ENCODE results near the gene ADM2. TPM values are rescaled to one million over a fixed set of nuclear protein-coding genes. Genes with fewer than 3 reads are reported as not detected.

Gene ADM2
- total and polyA plus RNA-seq, 2 of the 13 experiments (the other 11 are each of a cell fraction or from before 2014, with no cell fraction given) = 1.2 to 3.0 TPM

DNA sequence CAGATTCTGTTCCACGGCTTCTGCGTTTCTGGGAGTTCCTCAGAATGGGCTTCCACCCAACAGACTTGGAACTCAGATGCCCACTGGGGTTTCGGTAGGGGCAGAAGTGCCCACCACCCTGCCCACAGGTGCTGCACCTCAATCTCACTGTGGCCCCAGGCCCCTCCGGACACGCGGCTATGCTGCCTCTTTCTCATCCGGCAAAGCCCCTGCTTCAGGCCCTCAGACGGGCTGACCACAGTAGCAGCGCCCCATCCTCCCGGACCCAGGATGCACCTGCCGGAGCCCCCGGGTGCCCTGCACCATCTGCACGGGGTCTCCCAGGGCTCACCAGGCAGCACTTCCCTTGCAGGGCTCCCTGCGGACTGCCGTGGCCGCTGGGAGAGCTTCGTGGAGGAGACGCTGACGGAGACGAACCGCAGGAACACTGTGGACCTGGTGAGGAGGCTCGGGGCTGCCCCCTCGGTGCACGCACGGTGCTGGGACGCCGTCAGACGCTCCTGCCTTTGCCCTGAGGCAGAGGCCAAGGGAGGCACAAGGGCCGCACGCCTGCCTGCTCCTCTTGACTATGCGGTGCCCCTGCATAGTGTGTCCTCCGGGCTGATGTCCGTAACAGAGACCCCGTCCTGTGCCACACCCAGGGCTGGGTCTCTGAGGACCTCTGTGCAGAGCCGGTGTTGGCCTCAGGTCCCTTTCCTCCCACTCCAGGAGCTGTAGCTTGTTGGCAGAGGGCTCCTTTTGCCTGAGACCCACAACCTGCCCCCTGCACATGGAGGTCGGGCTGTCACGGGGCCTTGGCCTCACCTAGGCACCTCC is 45.1 kb upstream of the ADM2 start (continued):
- TF ChIP-seq ZKSCAN8 (CRISPR knock-in tag; IDR thresholded peaks at IDR 0.05; ENCODE audit: borderline replicate concordance) (no peak), RBFOX2 (IDR thresholded peaks at IDR 0.05; ENCODE audit: low read depth, low read length) (peak; percentile 49; the same call in 1 of the 2 replicates), ZNF878 (CRISPR knock-in tag; IDR thresholded peaks at IDR 0.05) (no peak), AKAP8 (CRISPR knock-in tag; IDR thresholded peaks at IDR 0.05) (peak; percentile 27), SKI (IDR thresholded peaks at IDR 0.05; ENCODE audit: partially characterized antibody) (no peak)

DNA sequence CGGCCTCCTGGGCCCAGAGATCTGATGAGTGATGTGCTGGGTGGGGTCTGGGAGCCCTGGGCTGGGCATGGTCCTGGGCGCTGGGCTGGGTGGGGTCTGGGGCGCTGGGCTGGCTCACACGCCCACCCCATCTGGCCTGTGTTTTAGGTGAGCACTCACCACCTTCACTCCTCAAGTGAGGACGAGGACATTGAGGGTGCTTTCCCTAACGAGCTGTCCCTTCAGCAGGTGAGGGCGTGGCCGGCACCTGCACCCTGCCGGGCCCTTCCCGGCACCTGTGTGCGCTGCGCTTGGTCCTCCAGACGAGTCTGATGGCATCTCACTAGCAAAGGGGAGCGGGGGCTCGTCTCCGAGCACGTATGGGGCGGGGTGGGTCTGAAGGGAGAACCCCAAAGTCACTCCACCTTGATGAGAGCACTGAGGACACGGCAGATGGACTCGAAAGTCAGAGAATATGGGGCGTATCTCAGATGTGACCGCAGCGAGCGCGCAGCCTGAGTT is 44.5 kb upstream of the ADM2 start:
- ChIA-PET POLR2A (no interaction called here), CTCF (ENCODE audit: low intra/inter-chr PET ratio, low total read pairs) (no interaction called here)
- Histone ChIP-seq H3K27ac (ENCODE audit: extremely low read length, insufficient read depth, low read length) (no peak overlapping the region), H3K79me2 (ENCODE audit: insufficient read depth, low read length) (no peaks in the 10 kb centered on the region), H3K4me1 (ENCODE audit: insufficient read depth, low read length) (no peaks in the 10 kb centered on the region), H3K9me3 (ENCODE audit: low read length) (no peaks in the 10 kb centered on the region), H2AFZ (ENCODE audit: low read length) (no peak overlapping the region), H3K9ac (ENCODE audit: insufficient read depth, low read depth, low read length) (no peak overlapping the region), H3K27me3 (ENCODE audit: control insufficient read depth in 1 of 2, insufficient read depth in 2 of 2, low read length in 2 of 2) (no peaks in the 10 kb centered on the region), H3K4me2 (ENCODE audit: low read depth, low read length) (no peak overlapping the region), H4K20me1 (ENCODE audit: insufficient read depth, low read length) (no peaks in the 10 kb centered on the region), H3K36me3 (replicated peaks in 1 of 2; ENCODE audit: control insufficient read depth in 1 of 2, insufficient read depth in 2 of 2, low read length in 2 of 2) (peaks cover 47 to 62% of the 10 kb centered on the region in 2 experiments; a peak in 4 of 5 replicates), H3K4me3 (replicated peaks in 1 of 3; ENCODE audit: insufficient read depth in 1 of 3, low read depth in 2 of 3, low read length in 3 of 3) (no peak overlapping the region)
- no peak for TF ChIP-seq FOSL2 (CRISPR knock-in tag; IDR thresholded peaks at IDR 0.05)
- TF ChIP-seq CC2D1A (CRISPR knock-in tag; IDR thresholded peaks at IDR 0.05) = no peak
- peak; percentile 2; the same call in 1 of the 2 replicates for TF ChIP-seq POLR2G (IDR thresholded peaks at IDR 0.05; ENCODE audit: low read depth, low read length)
- no peak for TF ChIP-seq SKI (IDR thresholded peaks at IDR 0.05; ENCODE audit: partially characterized antibody)
- no peak for TF ChIP-seq HNRNPUL1 (IDR thresholded peaks at IDR 0.05; ENCODE audit: low read depth, low read length)
- TF ChIP-seq PHB2 (IDR thresholded peaks at IDR 0.05; ENCODE audit: partially characterized antibody) = no peak
- no peak for TF ChIP-seq HNF4G (IDR thresholded peaks at IDR 0.05; ENCODE audit: borderline replicate concordance, low read depth, low read length)
- TF ChIP-seq HNF4G (CRISPR knock-in tag; IDR thresholded peaks at IDR 0.05; ENCODE audit: borderline replicate concordance, low read depth) = no peak
- DNase-seq (ENCODE audit: low spot score) = no peak
- no TSS peak for BruUV-seq (replicated peaks)
- intact Hi-C loops (cut with micrococcal nuclease; ENCODE audit: unreplicated experiment) (no loop called here), in situ Hi-C loops (cut with HindIII; ENCODE audit: extremely low pct_ligation_motif_present, low pct_unique_long_range_greater_than_20kb) (no loop called here)
- WGBS (ENCODE audit: low lambda C conversion rate) = 99% methylated on average over 13 of the region's 25 CpGs
- no peak for ATAC-seq
- no peak for FAIRE-seq

Measured in HepG2 (cell line).